DOHH2 (cell line): ENCODE data around the gene OR52E5.

Source experiments
- H3F3A ChIP-seq: fragments of 200-600 bp; sonication (generic), shearing (Covaris generic); 2 replicates; pipeline ENCODE4 v1.6.0; 2016; ENCODE audit warnings: antibody characterized with exemption, mild to moderate bottlenecking; ENCODE audit not compliant: control insufficient read depth, insufficient read depth
- H3K27ac ChIP-seq: fragments of 200-600 bp; sonication (generic); 2 replicates; pipeline ENCODE4 v1.5.1; 2014; ENCODE audit warnings: low read depth, mild to moderate bottlenecking, low read length, moderate library complexity
- H3K27me3 ChIP-seq: fragments of 200-600 bp; sonication (generic); 2 replicates; pipeline ENCODE4 v1.6.1; 2014; ENCODE audit warnings: mild to moderate bottlenecking, low read length, mixed read lengths; ENCODE audit not compliant: control insufficient read depth
- H3K36me3 ChIP-seq: fragments of 200-600 bp; sonication (generic); 2 replicates; pipeline ENCODE4 v1.6.1; 2014; ENCODE audit warnings: mild to moderate bottlenecking, low read length, moderate library complexity, mixed read lengths; ENCODE audit not compliant: control insufficient read depth
- H3K4me1 ChIP-seq: fragments of 200-600 bp; sonication (generic); 2 replicates; pipeline ENCODE4 v1.6.1; 2014; ENCODE audit warnings: mild to moderate bottlenecking, low read length, mixed read lengths; ENCODE audit not compliant: control insufficient read depth
- H3K4me2 ChIP-seq: fragments of 200-600 bp; sonication (generic); 2 replicates; pipeline ENCODE4 v1.6.0; 2014; ENCODE audit warnings: mild to moderate bottlenecking, low read length, moderate library complexity
- H3K4me3 ChIP-seq: fragments of 200-600 bp; sonication (generic); 2 replicates; pipeline ENCODE4 v1.5.1; 2014; ENCODE audit warnings: mild to moderate bottlenecking, low read length, mixed read lengths
- H3K79me2 ChIP-seq: fragments of 200-600 bp; sonication (generic); 2 replicates; pipeline ENCODE4 v1.6.1; 2014; ENCODE audit warnings: mild to moderate bottlenecking, low read length, mixed read lengths; ENCODE audit not compliant: control insufficient read depth
- H3K9me2 ChIP-seq: fragments of 200-600 bp; sonication (generic); replicated peaks from 2 replicates; pipeline ENCODE4 v1.6.1; 2014; ENCODE audit warnings: mild to moderate bottlenecking, low read length, mixed read lengths; ENCODE audit not compliant: control insufficient read depth
- H3K9me3 ChIP-seq: fragments of 200-600 bp; sonication (generic); 2 replicates; pipeline ENCODE4 v1.6.1; 2014; ENCODE audit warnings: antibody characterized with exemption, low read length, mixed read lengths; ENCODE audit not compliant: control insufficient read depth, insufficient read depth
- H4K20me1 ChIP-seq: fragments of 200-600 bp; sonication (generic); 2 replicates; pipeline ENCODE4 v1.6.0; 2014; ENCODE audit warnings: low read depth, mild to moderate bottlenecking, antibody characterized with exemption, low read length, moderate library complexity; ENCODE audit not compliant: control insufficient read depth, insufficient read depth
- EZH2phosphoT487 ChIP-seq: fragments of 200-600 bp; sonication (generic); IDR thresholded peaks from 2 replicates; pipeline ENCODE4 v1.6.1; 2017; ENCODE audit warnings: borderline replicate concordance, mild to moderate bottlenecking, antibody characterized with exemption, low read length, moderate library complexity, mixed read lengths
- TF ChIP-seq, protein P1 (sequence below): fragments of 200-600 bp; sonication (generic); IDR thresholded peaks from one replicate; pipeline ENCODE4 v1.5.1; 2014; ENCODE audit warnings: antibody characterized with exemption, mild to moderate bottlenecking, low read depth, low read length; ENCODE audit not compliant: poor library complexity, severe bottlenecking

The OR52E5 gene

DNA sequence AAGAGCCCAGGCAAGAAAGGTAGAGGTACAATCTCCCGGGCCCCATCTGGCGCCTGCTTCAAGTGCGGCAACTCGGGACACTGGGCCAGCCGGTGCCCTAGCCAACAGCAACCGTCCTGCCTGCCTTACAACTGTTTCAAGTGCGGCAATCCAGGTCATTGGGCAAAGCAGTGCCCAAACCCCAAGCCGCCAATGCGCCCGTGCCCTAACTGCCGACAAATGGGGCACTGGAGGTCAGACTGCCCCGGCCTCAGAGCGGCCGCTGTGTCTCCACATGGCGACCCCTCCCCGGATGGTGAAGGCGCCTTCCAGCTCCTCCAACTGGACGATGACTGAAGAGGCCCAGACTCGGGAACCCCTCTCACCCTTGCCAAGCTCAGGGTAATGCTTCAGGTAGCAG, 37.6 kb downstream of the OR52E5 start:
- H3K9me2 ChIP-seq = no peaks in the 10 kb centered on the region
- no peaks in the 10 kb centered on the region for H3K36me3 ChIP-seq
- peaks cover 11% of the 10 kb centered on the region; the same call in 1 of the 2 replicates for H3K9me3 ChIP-seq
- H3K27ac ChIP-seq = no peak overlapping the region
- no peak overlapping the region for H3K4me3 ChIP-seq
- no peaks in the 10 kb centered on the region for H3K27me3 ChIP-seq
- no peaks in the 10 kb centered on the region for H3K79me2 ChIP-seq
- no peak overlapping the region for H3K4me2 ChIP-seq
- H3K4me1 ChIP-seq = no peaks in the 10 kb centered on the region
- no peaks in the 10 kb centered on the region for H4K20me1 ChIP-seq
- no peaks in the 10 kb centered on the region for H3F3A ChIP-seq
- TF ChIP-seq EZH2phosphoT487 = no peak
- TF ChIP-seq, protein P1, sequence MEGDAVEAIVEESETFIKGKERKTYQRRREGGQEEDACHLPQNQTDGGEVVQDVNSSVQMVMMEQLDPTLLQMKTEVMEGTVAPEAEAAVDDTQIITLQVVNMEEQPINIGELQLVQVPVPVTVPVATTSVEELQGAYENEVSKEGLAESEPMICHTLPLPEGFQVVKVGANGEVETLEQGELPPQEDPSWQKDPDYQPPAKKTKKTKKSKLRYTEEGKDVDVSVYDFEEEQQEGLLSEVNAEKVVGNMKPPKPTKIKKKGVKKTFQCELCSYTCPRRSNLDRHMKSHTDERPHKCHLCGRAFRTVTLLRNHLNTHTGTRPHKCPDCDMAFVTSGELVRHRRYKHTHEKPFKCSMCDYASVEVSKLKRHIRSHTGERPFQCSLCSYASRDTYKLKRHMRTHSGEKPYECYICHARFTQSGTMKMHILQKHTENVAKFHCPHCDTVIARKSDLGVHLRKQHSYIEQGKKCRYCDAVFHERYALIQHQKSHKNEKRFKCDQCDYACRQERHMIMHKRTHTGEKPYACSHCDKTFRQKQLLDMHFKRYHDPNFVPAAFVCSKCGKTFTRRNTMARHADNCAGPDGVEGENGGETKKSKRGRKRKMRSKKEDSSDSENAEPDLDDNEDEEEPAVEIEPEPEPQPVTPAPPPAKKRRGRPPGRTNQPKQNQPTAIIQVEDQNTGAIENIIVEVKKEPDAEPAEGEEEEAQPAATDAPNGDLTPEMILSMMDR = no peak

DNA sequence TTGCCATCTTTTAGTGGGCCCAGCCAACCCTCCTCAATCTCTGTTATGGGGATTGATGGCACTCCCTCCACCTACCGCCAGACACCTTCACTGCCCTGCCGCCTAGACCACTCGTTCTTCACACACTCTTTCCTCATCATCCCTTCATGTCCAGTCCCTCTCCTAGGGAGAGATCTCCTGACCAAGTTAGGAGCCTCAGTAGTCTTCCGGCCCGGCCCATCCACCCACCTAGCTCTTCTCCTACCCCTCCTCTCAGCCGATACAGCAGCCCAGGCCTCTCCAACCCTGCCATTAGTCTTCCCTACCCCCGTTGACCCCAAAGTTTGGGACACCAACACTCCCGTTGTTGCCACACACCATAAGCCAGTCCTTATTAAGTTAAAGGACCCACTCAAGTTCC, 38.1 kb downstream of the OR52E5 start:
- H3K4me3 ChIP-seq = no peak overlapping the region
- H3K36me3 ChIP-seq = no peaks in the 10 kb centered on the region
- no peaks in the 10 kb centered on the region for H3F3A ChIP-seq
- H3K9me3 ChIP-seq = peaks cover 11% of the 10 kb centered on the region; the same call in 1 of the 2 replicates
- no peaks in the 10 kb centered on the region for H3K9me2 ChIP-seq
- H3K4me2 ChIP-seq = no peak overlapping the region
- H3K4me1 ChIP-seq = no peaks in the 10 kb centered on the region
- no peaks in the 10 kb centered on the region for H3K27me3 ChIP-seq
- no peaks in the 10 kb centered on the region for H3K79me2 ChIP-seq
- H3K27ac ChIP-seq = no peak overlapping the region
- TF ChIP-seq, protein P1 = no peak
- no peak for TF ChIP-seq EZH2phosphoT487
- H4K20me1 ChIP-seq = no peaks in the 10 kb centered on the region

DNA sequence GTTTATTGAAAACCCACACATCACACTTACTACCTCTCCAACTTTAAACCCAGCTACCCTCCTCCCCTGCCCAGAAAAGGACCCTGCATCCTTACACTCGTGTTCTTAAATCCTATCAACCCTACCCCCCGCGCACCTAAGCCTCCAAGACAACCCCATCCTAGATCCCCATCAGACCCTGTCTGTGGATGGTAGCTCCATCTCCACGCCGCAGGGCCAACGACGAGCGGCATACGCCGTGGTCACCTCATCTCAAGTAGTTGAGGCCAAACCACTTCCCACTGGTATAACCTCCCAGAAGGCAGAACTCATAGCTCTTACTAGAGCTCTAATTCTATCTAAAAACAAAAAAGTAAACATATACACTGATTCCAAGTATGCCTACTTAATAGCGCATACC, 39.7 kb downstream of the OR52E5 start:
- Histone ChIP-seq H3K9me3 (peaks cover 11% of the 10 kb centered on the region; the same call in 1 of the 2 replicates), H3F3A (no peaks in the 10 kb centered on the region), H3K36me3 (no peaks in the 10 kb centered on the region), H3K27ac (no peak overlapping the region), H3K4me2 (no peak overlapping the region), H3K27me3 (no peaks in the 10 kb centered on the region), H4K20me1 (no peaks in the 10 kb centered on the region), H3K4me3 (no peak overlapping the region), H3K4me1 (no peaks in the 10 kb centered on the region), H3K9me2 (no peaks in the 10 kb centered on the region), H3K79me2 (no peaks in the 10 kb centered on the region)
- TF ChIP-seq EZH2phosphoT487 = no peak
- TF ChIP-seq, protein P1 = no peak

GRCh38 chr11:5933116-5933515, 40.1 kb downstream of the OR52E5 start:
- Histone ChIP-seq H3K9me3 (peaks cover 15% of the 10 kb centered on the region; the same call in 1 of the 2 replicates), H3K79me2 (no peaks in the 10 kb centered on the region), H3F3A (no peaks in the 10 kb centered on the region), H4K20me1 (no peaks in the 10 kb centered on the region), H3K36me3 (no peaks in the 10 kb centered on the region), H3K4me1 (no peaks in the 10 kb centered on the region), H3K27me3 (no peaks in the 10 kb centered on the region), H3K4me3 (no peak overlapping the region), H3K9me2 (no peaks in the 10 kb centered on the region), H3K27ac (no peak overlapping the region), H3K4me2 (no peak overlapping the region)
- TF ChIP-seq, protein P1 = no peak
- TF ChIP-seq EZH2phosphoT487 = no peak
